Adrenal gland (tissue), 12 donors: ENCODE measurements around the gene SUSD1. TPM values are rescaled to one million over a fixed set of nuclear protein-coding genes. Genes with fewer than 3 reads are reported as not detected.

Experiments
- DNase-seq, 7 donors: peaks; one replicate each; pipeline ENCODE4 v3.0.0-alpha.2; 2019 to 2020
- H3K27ac ChIP-seq, 5 donors: fragments of 200-600 bp; sonication (generic) in 4 of 5; 1 replicate in 3 of 5; 2 replicates in 2 of 5; pipeline versions ENCODE4 v1.5.1 to v1.8.0; 2016 to 2020; ENCODE audit warnings: mild to moderate bottlenecking in 1 of 5
- H3K27me3 ChIP-seq: fragments of 200-600 bp; 2 replicates; pipeline ENCODE4 v1.8.0; 2021
- H3K36me3 ChIP-seq, 2 donors: fragments of 200-600 bp; replicated peaks in 1 of 2; 1 replicate in 1 of 2; 2 replicates in 1 of 2; pipeline versions ENCODE4 v1.5.1 to v1.8.0; 2018 to 2022
- H3K4me1 ChIP-seq, 2 donors: fragments of 200-600 bp; replicated peaks in 1 of 2; 1 replicate in 1 of 2; 2 replicates in 1 of 2; pipeline versions ENCODE4 v1.5.1 to v1.8.0; 2018 to 2021
- H3K4me3 ChIP-seq, 4 donors: fragments of 200-600 bp; sonication (generic) in 3 of 4; one replicate each; pipeline ENCODE4 v1.5.1; 2016 to 2018
- H3K9me3 ChIP-seq, 3 donors: fragments of 200-600 bp; sonication (generic) in 1 of 3; replicated peaks in 1 of 3; 1 replicate in 2 of 3; 2 replicates in 1 of 3; pipeline versions ENCODE4 v1.5.1 to v1.8.0; 2016 to 2021
- POLR2A ChIP-seq, 2 donors: fragments of 450-650 bp; IDR thresholded peaks; one replicate each; pipeline ENCODE4 v1.6.1; 2017; ENCODE audit warnings: antibody characterized with exemption in 2 of 2, mild to moderate bottlenecking in 2 of 2, moderate library complexity in 1 of 2
- WGBS, 4 donors: extraction: QIAGEN DNeasy Blood & Tissue Kit in 2 of 4; methylation state at CpG; one replicate each; pipeline versions ENCODE4 v1.1.5 to v1.1.7; 2013 to 2017; 5-methylcytosine and 5-hydroxymethylcytosine counted together
- intact Hi-C, 2 donors: fragments of 100-400 bp; cut with DNase I; formaldehyde crosslinking; loops; one replicate each; pipeline versions ENCODE4 v1.14.1 to v1.15.0; 2022 to 2023
- polyA plus RNA-seq, 3 donors: library from polyadenylated mRNA; stranded (reverse); fragments of 200-250 nt in 2 of 3; fragments of 350-450 nt in 1 of 3; fragmentation: Illumina TruSeq in 1 of 3; extraction: RNeasy Lipid Tissue Mini Kit (QIAGEN cat#74804) in 1 of 3; gene quantifications; one replicate each; pipeline ENCODE4 v1.2.3, GENCODE V29; 2013 to 2014
- total RNA-seq, 9 donors: library from RNA; depleted of rRNA in 4 of 9; stranded (reverse); fragments of >200 nt in 4 of 9; fragments of 120-200 nt in 1 of 9; fragmentation: NEBNext Ultra II Directional in 1 of 9; extraction: Animal tissue kit (Norgen Biotek cat#: 25700) in 1 of 9; gene quantifications; one replicate each; pipeline versions ENCODE4 v1.1.0 to v1.2.4, GENCODE V29; 2013 to 2023
- TF ChIP-seq, protein P1 (sequence below), 6 experiments: fragments of 450-650 bp in 4 of 6; fragments of 200-600 bp in 2 of 6; sonication (generic) in 1 of 6; IDR thresholded peaks; 1 replicate in 5 of 6; 2 replicates in 1 of 6; pipeline versions ENCODE4 v1.5.1 to v1.8.0; 2016 to 2021; ENCODE audit warnings: antibody characterized with exemption in 6 of 6, mild to moderate bottlenecking in 2 of 6, moderate library complexity in 1 of 6
- donor health status: healthy with polysubstance abuse.
- donor health status: Bipolar disorder and iron deficiency.
- donor health status: DM: yes; HTN: yes; CAD: no.
- donor health status: DM: no; HTN: no; CAD: no.
- donor health status: DM: no; HTN: no; CAD: no.
- donor health status: DM: yes; HTN: yes; CAD: no.

The SUSD1 gene
- total and polyA plus RNA-seq, 12 donors: 4.7 to 37.0 (median 20.8) TPM

DNA sequence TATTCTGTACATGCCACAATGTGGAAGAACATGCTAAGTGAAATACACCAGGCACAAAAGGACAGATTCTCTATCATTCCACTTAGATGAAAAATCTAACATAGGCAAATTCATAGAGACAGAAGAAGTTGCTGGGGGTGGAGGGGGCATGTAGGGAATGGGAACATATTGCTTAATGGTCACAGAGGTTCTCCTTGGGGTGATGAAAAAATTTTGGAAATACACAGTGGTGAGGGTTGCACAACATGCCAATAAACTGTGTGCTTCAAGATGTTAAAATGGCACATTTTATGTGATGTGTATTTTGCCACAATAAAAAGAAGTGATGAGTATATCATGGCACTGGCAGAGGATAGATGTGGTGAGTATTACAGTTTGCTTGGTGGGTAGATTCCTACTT is 111.9 kb downstream of the SUSD1 start:
- TF ChIP-seq, protein P1, sequence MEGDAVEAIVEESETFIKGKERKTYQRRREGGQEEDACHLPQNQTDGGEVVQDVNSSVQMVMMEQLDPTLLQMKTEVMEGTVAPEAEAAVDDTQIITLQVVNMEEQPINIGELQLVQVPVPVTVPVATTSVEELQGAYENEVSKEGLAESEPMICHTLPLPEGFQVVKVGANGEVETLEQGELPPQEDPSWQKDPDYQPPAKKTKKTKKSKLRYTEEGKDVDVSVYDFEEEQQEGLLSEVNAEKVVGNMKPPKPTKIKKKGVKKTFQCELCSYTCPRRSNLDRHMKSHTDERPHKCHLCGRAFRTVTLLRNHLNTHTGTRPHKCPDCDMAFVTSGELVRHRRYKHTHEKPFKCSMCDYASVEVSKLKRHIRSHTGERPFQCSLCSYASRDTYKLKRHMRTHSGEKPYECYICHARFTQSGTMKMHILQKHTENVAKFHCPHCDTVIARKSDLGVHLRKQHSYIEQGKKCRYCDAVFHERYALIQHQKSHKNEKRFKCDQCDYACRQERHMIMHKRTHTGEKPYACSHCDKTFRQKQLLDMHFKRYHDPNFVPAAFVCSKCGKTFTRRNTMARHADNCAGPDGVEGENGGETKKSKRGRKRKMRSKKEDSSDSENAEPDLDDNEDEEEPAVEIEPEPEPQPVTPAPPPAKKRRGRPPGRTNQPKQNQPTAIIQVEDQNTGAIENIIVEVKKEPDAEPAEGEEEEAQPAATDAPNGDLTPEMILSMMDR (IDR thresholded peaks at IDR 0.05): no peak
- TF ChIP-seq POLR2A (IDR thresholded peaks at IDR 0.05): no peak
- no peak overlapping the region for H3K4me3 ChIP-seq
- no peaks in the 10 kb centered on the region for H3K36me3 ChIP-seq
- no peaks in the 10 kb centered on the region for H3K9me3 ChIP-seq
- H3K27me3 ChIP-seq: no peaks in the 10 kb centered on the region
- peaks cover 11 to 25% of the 10 kb centered on the region in 2 donors for H3K4me1 ChIP-seq
- H3K27ac ChIP-seq: peak overlapping the region in 1 of 5 donors; percentile 12
- no peak for DNase-seq
- intact Hi-C loops: no loop called here

DNA sequence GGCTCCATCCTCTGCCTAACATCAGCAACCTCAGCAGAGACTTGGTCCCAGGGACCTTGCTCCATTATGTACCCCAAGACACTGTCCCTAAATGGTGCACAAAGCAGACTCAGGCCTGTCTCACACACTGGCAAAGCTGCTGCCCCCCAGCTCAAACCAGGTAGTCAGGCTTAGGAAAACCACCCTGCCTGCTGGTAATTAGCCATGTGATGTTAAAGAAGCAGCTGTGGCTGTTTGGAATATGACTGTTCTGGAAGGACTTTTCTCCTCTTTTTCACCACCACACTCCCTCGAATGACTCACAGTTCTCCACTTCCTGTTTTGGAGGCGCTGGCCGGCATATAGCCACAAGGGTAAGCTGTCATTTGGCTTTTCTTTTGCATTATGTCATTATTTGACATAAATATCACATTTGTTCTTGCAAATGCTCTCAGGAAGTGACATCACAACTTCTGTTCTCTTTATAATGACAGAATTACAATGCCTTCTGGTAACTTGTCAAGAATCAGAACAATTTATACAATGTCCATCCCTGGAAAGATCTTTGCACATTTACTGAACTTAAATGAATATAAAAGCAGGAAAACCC is 113.9 kb downstream of the SUSD1 start:
- peak; percentile 40 to 81 (median 70) for DNase-seq
- Histone ChIP-seq H3K9me3 (no peaks in the 10 kb centered on the region), H3K27me3 (no peaks in the 10 kb centered on the region), H3K36me3 (no peaks in the 10 kb centered on the region), H3K27ac (peak overlapping the region; percentile 4 to 87 (median 58)), H3K4me3 (no peak overlapping the region), H3K4me1 (peaks cover 11 to 23% of the 10 kb centered on the region in 2 donors)
- 4 to 17% (median 8%) methylated on average over 3 of the region's 3 CpGs for WGBS, 4 donors
- intact Hi-C loops: no loop called here
- no peak for TF ChIP-seq POLR2A (IDR thresholded peaks at IDR 0.05)

DNA sequence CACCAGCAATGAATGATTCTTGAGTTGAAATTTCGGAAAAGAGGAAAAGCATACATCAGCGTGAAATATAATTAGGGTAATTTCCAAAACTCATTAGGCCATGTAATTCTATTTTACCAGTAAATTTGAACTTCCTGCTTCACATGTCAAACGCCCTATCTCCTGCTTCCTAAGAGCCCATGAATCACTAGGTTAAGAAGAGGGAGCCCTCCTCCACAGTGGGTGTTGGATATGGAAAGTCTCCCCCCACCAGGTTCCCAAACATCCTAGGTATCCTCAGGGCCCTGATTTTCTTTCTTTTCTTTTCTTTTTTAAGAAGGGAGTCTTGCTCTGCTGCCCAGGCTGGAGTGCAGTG is 115.2 kb downstream of the SUSD1 start:
- Histone ChIP-seq H3K4me3 (no peak overlapping the region), H3K27me3 (no peaks in the 10 kb centered on the region), H3K4me1 (peaks cover 8 to 20% of the 10 kb centered on the region in 2 donors), H3K27ac (peak overlapping the region in 3 of 5 donors; percentile 25 to 87 (median 76)), H3K9me3 (no peaks in the 10 kb centered on the region), H3K36me3 (no peaks in the 10 kb centered on the region)
- DNase-seq: no peak
- WGBS, 4 donors: 82 to 95% (median 88%) methylated on average over 3 of the region's 3 CpGs
- intact Hi-C loops: no loop called here
- no peak for TF ChIP-seq POLR2A (IDR thresholded peaks at IDR 0.05)
- TF ChIP-seq, protein P1 (IDR thresholded peaks at IDR 0.05): no peak

DNA sequence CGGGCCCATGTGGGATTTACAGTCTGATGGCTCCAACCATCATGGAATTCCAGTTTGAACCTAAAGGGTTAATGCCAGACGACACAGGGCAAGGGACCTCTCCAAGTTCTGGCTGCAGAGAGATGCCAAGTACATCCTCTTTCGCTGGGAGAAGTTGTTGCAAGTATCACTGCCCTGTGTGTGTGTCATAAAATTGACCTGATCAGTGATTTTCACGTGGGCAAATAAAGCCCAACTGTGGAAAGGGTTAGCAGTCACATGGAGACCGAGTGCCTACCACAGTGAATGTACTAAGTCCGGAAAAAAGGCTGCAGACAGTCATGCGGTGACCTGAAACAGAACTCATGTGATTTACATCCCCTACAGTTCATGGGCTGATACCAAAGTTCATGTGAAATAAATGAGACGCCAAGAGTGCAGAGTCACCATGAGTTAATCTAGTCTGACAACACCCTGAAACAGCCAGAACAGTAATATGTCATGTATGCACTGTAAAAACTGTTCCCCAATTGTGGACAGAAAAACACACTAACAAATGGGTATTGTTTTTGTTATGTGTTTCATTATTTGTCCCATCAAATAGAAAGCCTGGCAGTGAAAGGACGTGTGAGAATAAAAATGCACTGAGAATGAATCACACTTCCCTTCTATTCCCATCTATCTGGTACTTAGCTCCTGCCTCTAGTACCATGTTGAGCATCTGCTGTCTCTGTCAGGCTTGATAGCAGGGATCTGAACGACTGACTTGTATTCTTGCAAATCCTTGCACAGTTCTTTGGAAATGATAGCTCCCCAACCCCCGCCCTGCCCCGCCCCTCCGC is 115.7 kb downstream of the SUSD1 start:
- intact Hi-C loops: no loop called here
- no peak for TF ChIP-seq POLR2A (IDR thresholded peaks at IDR 0.05)
- TF ChIP-seq, protein P1 (IDR thresholded peaks at IDR 0.05): no peak

More for the DNA sequence above, 115.7 kb downstream of the SUSD1 start:
- no peaks in the 10 kb centered on the region for H3K27me3 ChIP-seq
- no peaks in the 10 kb centered on the region for H3K9me3 ChIP-seq
- 62 to 76% (median 69%) methylated on average over 13 of the region's 13 CpGs for WGBS, 4 donors
- peaks cover 8 to 20% of the 10 kb centered on the region in 2 donors for H3K4me1 ChIP-seq
- H3K36me3 ChIP-seq: no peaks in the 10 kb centered on the region
- H3K27ac ChIP-seq: peak overlapping the region in 3 of 5 donors; percentile 25 to 87 (median 76)
- DNase-seq: peak in 6 of 7 donors; percentile 29 to 69 (median 48)
- H3K4me3 ChIP-seq: no peak overlapping the region
